GDM1 (cell line): ENCODE measurements around the gene UCK2.

ENCODE experiments used
- DNase-seq: peaks from one replicate; lab custom pipeline; 2025; lab: John Stamatoyannopoulos, UW

The UCK2 gene

GRCh38 chr1:165880993-165881392 is 53.6 kb downstream of the UCK2 start:
- no peak for DNase-seq

GRCh38 chr1:165882168-165882837 is 54.9 kb downstream of the UCK2 start:
- DNase-seq, result no peak

- DNase-seq, result no peak
Measured at GRCh38 chr1:165883056-165883455, 55.6 kb downstream of the UCK2 start.

- DNase-seq, result no peak
Measured at GRCh38 chr1:165884009-165884689, 56.7 kb downstream of the UCK2 start.

GRCh38 chr1:165884690-165885304 is 57.4 kb downstream of the UCK2 start:
- no peak for DNase-seq

- DNase-seq, result no peak
Measured at GRCh38 chr1:165885305-165885694, 57.9 kb downstream of the UCK2 start.

- no peak for DNase-seq
Measured at GRCh38 chr1:165886193-165886592, 58.8 kb downstream of the UCK2 start.

- DNase-seq, result no peak
Measured at GRCh38 chr1:165886983-165887382, 59.6 kb downstream of the UCK2 start.

- no peak for DNase-seq
Measured at GRCh38 chr1:165887877-165888551, 60.6 kb downstream of the UCK2 start.

GRCh38 chr1:165888552-165888920 is 61.1 kb downstream of the UCK2 start:
- no peak for DNase-seq

GRCh38 chr1:165890684-165891083 is 63.3 kb downstream of the UCK2 start:
- no peak for DNase-seq

- DNase-seq, result no peak
Measured at GRCh38 chr1:165891111-165891860, 63.9 kb downstream of the UCK2 start.

- no peak for DNase-seq
Measured at GRCh38 chr1:165892935-165893334, 65.5 kb downstream of the UCK2 start.

GRCh38 chr1:165893507-165893906 is 66.1 kb downstream of the UCK2 start:
- DNase-seq, result no peak

- no peak for DNase-seq
Measured at GRCh38 chr1:165894591-165894990, 67.2 kb downstream of the UCK2 start.

- no peak for DNase-seq
Measured at GRCh38 chr1:165895451-165895871, 68.0 kb downstream of the UCK2 start.

GRCh38 chr1:165896277-165896676 is 68.9 kb downstream of the UCK2 start:
- DNase-seq, result no peak

- no peak for DNase-seq
Measured at GRCh38 chr1:165897326-165898303, 70.2 kb downstream of the UCK2 start.

- DNase-seq, result no peak
Measured at GRCh38 chr1:165898837-165899236, 71.4 kb downstream of the UCK2 start.

- DNase-seq, result no peak
Measured at GRCh38 chr1:165899461-165899941, 72.1 kb downstream of the UCK2 start.
